Measurements from ENCODE around the gene MCC.

Gene MCC

GRCh38 chr5:113127021-113127420 lies 361.2 kb downstream of the MCC start:
- Mint-ChIP-seq H3K9me3 (no peaks in the 10 kb centered on the region), H3K27me3 (no peaks in the 10 kb centered on the region), H3K4me3 (no peak overlapping the region), H3K4me1 (ENCODE audit: low read depth) (no peaks in the 10 kb centered on the region), H3K36me3 (ENCODE audit: low read depth) (no peaks in the 10 kb centered on the region), H3K27ac (no peak overlapping the region)

GRCh38 chr5:113125371-113125770 lies 362.9 kb downstream of the MCC start:
- Mint-ChIP-seq H3K27ac (no peak overlapping the region), H3K9me3 (no peaks in the 10 kb centered on the region), H3K4me1 (ENCODE audit: low read depth) (no peaks in the 10 kb centered on the region), H3K36me3 (ENCODE audit: low read depth) (no peaks in the 10 kb centered on the region), H3K4me3 (no peak overlapping the region), H3K27me3 (no peaks in the 10 kb centered on the region)

GRCh38 chr5:113124914-113125313 lies 363.3 kb downstream of the MCC start:
- no peaks in the 10 kb centered on the region for H3K4me1 Mint-ChIP-seq (ENCODE audit: low read depth)
- H3K27me3 Mint-ChIP-seq, result no peaks in the 10 kb centered on the region
- no peaks in the 10 kb centered on the region for H3K36me3 Mint-ChIP-seq (ENCODE audit: low read depth)
- H3K27ac Mint-ChIP-seq, result no peak overlapping the region
- H3K4me3 Mint-ChIP-seq, result no peak overlapping the region
- H3K9me3 Mint-ChIP-seq, result no peaks in the 10 kb centered on the region

- H3K36me3 Mint-ChIP-seq (ENCODE audit: low read depth), result no peaks in the 10 kb centered on the region
- no peaks in the 10 kb centered on the region for H3K27me3 Mint-ChIP-seq
- H3K27ac Mint-ChIP-seq, result no peak overlapping the region
- H3K9me3 Mint-ChIP-seq, result no peaks in the 10 kb centered on the region
- H3K4me1 Mint-ChIP-seq (ENCODE audit: low read depth), result no peaks in the 10 kb centered on the region
- H3K4me3 Mint-ChIP-seq, result no peak overlapping the region
Observed at GRCh38 chr5:113124265-113124664, 364.0 kb downstream of the MCC start.

GRCh38 chr5:113123618-113124017 lies 364.6 kb downstream of the MCC start:
- H3K4me3 Mint-ChIP-seq, result no peak overlapping the region
- no peaks in the 10 kb centered on the region for H3K36me3 Mint-ChIP-seq (ENCODE audit: low read depth)
- no peaks in the 10 kb centered on the region for H3K4me1 Mint-ChIP-seq (ENCODE audit: low read depth)
- no peaks in the 10 kb centered on the region for H3K27me3 Mint-ChIP-seq
- no peaks in the 10 kb centered on the region for H3K9me3 Mint-ChIP-seq
- no peak overlapping the region for H3K27ac Mint-ChIP-seq

- H3K4me3 Mint-ChIP-seq, result no peak overlapping the region
- H3K9me3 Mint-ChIP-seq, result no peaks in the 10 kb centered on the region
- H3K36me3 Mint-ChIP-seq (ENCODE audit: low read depth), result no peaks in the 10 kb centered on the region
- no peaks in the 10 kb centered on the region for H3K27me3 Mint-ChIP-seq
- H3K27ac Mint-ChIP-seq, result no peak overlapping the region
- H3K4me1 Mint-ChIP-seq (ENCODE audit: low read depth), result no peaks in the 10 kb centered on the region
Observed at GRCh38 chr5:113122053-113122452, 366.2 kb downstream of the MCC start.

GRCh38 chr5:113119246-113119924 lies 368.9 kb downstream of the MCC start:
- H3K4me1 Mint-ChIP-seq (ENCODE audit: low read depth), result no peaks in the 10 kb centered on the region
- no peaks in the 10 kb centered on the region for H3K27me3 Mint-ChIP-seq
- H3K36me3 Mint-ChIP-seq (ENCODE audit: low read depth), result no peaks in the 10 kb centered on the region
- no peak overlapping the region for H3K27ac Mint-ChIP-seq
- no peaks in the 10 kb centered on the region for H3K9me3 Mint-ChIP-seq
- H3K4me3 Mint-ChIP-seq, result no peak overlapping the region

GRCh38 chr5:113118765-113119164 lies 369.5 kb downstream of the MCC start:
- Mint-ChIP-seq H3K27me3 (no peaks in the 10 kb centered on the region), H3K27ac (no peak overlapping the region), H3K9me3 (no peaks in the 10 kb centered on the region), H3K4me3 (no peak overlapping the region), H3K36me3 (ENCODE audit: low read depth) (no peaks in the 10 kb centered on the region), H3K4me1 (ENCODE audit: low read depth) (no peaks in the 10 kb centered on the region)

GRCh38 chr5:113118298-113118697 lies 370.0 kb downstream of the MCC start:
- H3K36me3 Mint-ChIP-seq (ENCODE audit: low read depth), result no peaks in the 10 kb centered on the region
- H3K9me3 Mint-ChIP-seq, result no peaks in the 10 kb centered on the region

GRCh38 chr5:113117543-113118115 lies 370.6 kb downstream of the MCC start:
- no peak overlapping the region for H3K27ac Mint-ChIP-seq
- H3K9me3 Mint-ChIP-seq, result no peaks in the 10 kb centered on the region
- no peak overlapping the region for H3K4me3 Mint-ChIP-seq
- no peaks in the 10 kb centered on the region for H3K36me3 Mint-ChIP-seq (ENCODE audit: low read depth)
- H3K27me3 Mint-ChIP-seq, result no peaks in the 10 kb centered on the region
- no peaks in the 10 kb centered on the region for H3K4me1 Mint-ChIP-seq (ENCODE audit: low read depth)

More at GRCh38 chr5:113118298-113118697, 370.0 kb downstream of the MCC start:
- Mint-ChIP-seq H3K27ac (no peak overlapping the region), H3K4me1 (ENCODE audit: low read depth) (no peaks in the 10 kb centered on the region), H3K4me3 (no peak overlapping the region), H3K27me3 (no peaks in the 10 kb centered on the region)

- no peak overlapping the region for H3K4me3 Mint-ChIP-seq
- no peaks in the 10 kb centered on the region for H3K27me3 Mint-ChIP-seq
- no peaks in the 10 kb centered on the region for H3K9me3 Mint-ChIP-seq
- no peak overlapping the region for H3K27ac Mint-ChIP-seq
- no peaks in the 10 kb centered on the region for H3K36me3 Mint-ChIP-seq (ENCODE audit: low read depth)
- no peaks in the 10 kb centered on the region for H3K4me1 Mint-ChIP-seq (ENCODE audit: low read depth)
Observed at GRCh38 chr5:113115956-113116355, 372.3 kb downstream of the MCC start.

- no peaks in the 10 kb centered on the region for H3K27me3 Mint-ChIP-seq
- H3K4me1 Mint-ChIP-seq (ENCODE audit: low read depth), result no peaks in the 10 kb centered on the region
- H3K9me3 Mint-ChIP-seq, result no peaks in the 10 kb centered on the region
- no peaks in the 10 kb centered on the region for H3K36me3 Mint-ChIP-seq (ENCODE audit: low read depth)
- H3K27ac Mint-ChIP-seq, result no peak overlapping the region
- no peak overlapping the region for H3K4me3 Mint-ChIP-seq
Observed at GRCh38 chr5:113115061-113115460, 373.2 kb downstream of the MCC start.

GRCh38 chr5:113114559-113114958 lies 373.7 kb downstream of the MCC start:
- no peaks in the 10 kb centered on the region for H3K9me3 Mint-ChIP-seq
- no peaks in the 10 kb centered on the region for H3K4me1 Mint-ChIP-seq (ENCODE audit: low read depth)
- H3K4me3 Mint-ChIP-seq, result no peak overlapping the region
- H3K27me3 Mint-ChIP-seq, result no peaks in the 10 kb centered on the region
- H3K36me3 Mint-ChIP-seq (ENCODE audit: low read depth), result no peaks in the 10 kb centered on the region
- no peak overlapping the region for H3K27ac Mint-ChIP-seq

- Mint-ChIP-seq H3K36me3 (ENCODE audit: low read depth) (no peaks in the 10 kb centered on the region), H3K4me3 (no peak overlapping the region), H3K9me3 (no peaks in the 10 kb centered on the region), H3K4me1 (ENCODE audit: low read depth) (no peaks in the 10 kb centered on the region), H3K27me3 (no peaks in the 10 kb centered on the region), H3K27ac (no peak overlapping the region)
Observed at GRCh38 chr5:113112435-113112834, 375.8 kb downstream of the MCC start.

- H3K27ac Mint-ChIP-seq, result no peak overlapping the region
- H3K4me3 Mint-ChIP-seq, result no peak overlapping the region
- H3K9me3 Mint-ChIP-seq, result no peaks in the 10 kb centered on the region
- no peaks in the 10 kb centered on the region for H3K4me1 Mint-ChIP-seq (ENCODE audit: low read depth)
- H3K36me3 Mint-ChIP-seq (ENCODE audit: low read depth), result no peaks in the 10 kb centered on the region
- H3K27me3 Mint-ChIP-seq, result no peaks in the 10 kb centered on the region
Observed at GRCh38 chr5:113110117-113110516, 378.1 kb downstream of the MCC start.

- Mint-ChIP-seq H3K4me1 (ENCODE audit: low read depth) (no peaks in the 10 kb centered on the region), H3K36me3 (ENCODE audit: low read depth) (no peaks in the 10 kb centered on the region), H3K27me3 (no peaks in the 10 kb centered on the region)
Observed at GRCh38 chr5:113109344-113109743, 378.9 kb downstream of the MCC start.

More at GRCh38 chr5:113109344-113109743, 378.9 kb downstream of the MCC start:
- no peak overlapping the region for H3K4me3 Mint-ChIP-seq
- H3K27ac Mint-ChIP-seq, result no peak overlapping the region
- H3K9me3 Mint-ChIP-seq, result no peaks in the 10 kb centered on the region
